ENCODE results near the gene SETX.

DNA sequence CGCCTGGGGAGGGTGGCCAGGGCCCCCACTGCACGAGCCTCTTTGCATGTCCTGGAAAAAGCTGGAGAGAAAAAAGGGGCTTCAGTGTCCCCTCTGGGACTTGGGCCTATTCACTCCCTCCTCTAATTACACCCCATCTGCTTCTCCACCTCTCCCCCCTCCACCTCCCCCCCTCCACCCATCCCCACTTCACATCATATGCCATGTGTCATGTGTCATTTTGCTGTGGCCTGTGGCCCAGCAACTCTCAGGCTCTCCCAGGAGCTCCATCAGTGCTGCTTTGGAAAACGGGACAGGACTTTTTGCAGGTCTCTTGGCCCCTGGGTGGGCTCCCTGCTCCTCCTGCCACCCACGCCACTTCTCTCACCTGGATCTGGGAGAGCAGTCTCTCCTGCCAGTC lies 124.2 kb downstream of the SETX start:
- TF ChIP-seq, protein P1, sequence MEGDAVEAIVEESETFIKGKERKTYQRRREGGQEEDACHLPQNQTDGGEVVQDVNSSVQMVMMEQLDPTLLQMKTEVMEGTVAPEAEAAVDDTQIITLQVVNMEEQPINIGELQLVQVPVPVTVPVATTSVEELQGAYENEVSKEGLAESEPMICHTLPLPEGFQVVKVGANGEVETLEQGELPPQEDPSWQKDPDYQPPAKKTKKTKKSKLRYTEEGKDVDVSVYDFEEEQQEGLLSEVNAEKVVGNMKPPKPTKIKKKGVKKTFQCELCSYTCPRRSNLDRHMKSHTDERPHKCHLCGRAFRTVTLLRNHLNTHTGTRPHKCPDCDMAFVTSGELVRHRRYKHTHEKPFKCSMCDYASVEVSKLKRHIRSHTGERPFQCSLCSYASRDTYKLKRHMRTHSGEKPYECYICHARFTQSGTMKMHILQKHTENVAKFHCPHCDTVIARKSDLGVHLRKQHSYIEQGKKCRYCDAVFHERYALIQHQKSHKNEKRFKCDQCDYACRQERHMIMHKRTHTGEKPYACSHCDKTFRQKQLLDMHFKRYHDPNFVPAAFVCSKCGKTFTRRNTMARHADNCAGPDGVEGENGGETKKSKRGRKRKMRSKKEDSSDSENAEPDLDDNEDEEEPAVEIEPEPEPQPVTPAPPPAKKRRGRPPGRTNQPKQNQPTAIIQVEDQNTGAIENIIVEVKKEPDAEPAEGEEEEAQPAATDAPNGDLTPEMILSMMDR (conservative IDR thresholded peaks at IDR 0.05; ENCODE audit: low read length): no peak
- no peak for TF ChIP-seq EZH2phosphoT487 (IDR thresholded peaks at IDR 0.05; ENCODE audit: borderline replicate concordance, low read depth, low read length)

Data from OCI-LY7 (cell line).